GM18520 (cell line): ENCODE data around the gene FSD1L.
"Not testable (repeated sequence)": the region's sequence is repeated elsewhere in the genome, so short reads cannot be mapped to it uniquely, and the experiment has no call there.

Source experiments
- ATAC-seq: cut with Tn5 transposase; IDR thresholded peaks from one replicate; pipeline ENCODE4 v1.9.1; 2021; ENCODE audit not compliant: unreplicated experiment

Gene FSD1L

GRCh38 chr9:105483618-105484017, 35.8 kb downstream of the FSD1L start:
- no peak for ATAC-seq

- ATAC-seq = no peak
These were observed 36.4 kb downstream of the FSD1L start for GRCh38 chr9:105484226-105484625.

GRCh38 chr9:105485131-105485530, 37.3 kb downstream of the FSD1L start:
- no peak for ATAC-seq

- no peak for ATAC-seq
These were observed 49.0 kb downstream of the FSD1L start for GRCh38 chr9:105496826-105497225.

- ATAC-seq = no peak
These were observed 49.9 kb downstream of the FSD1L start for GRCh38 chr9:105497704-105498103.

- peak; percentile 74 for ATAC-seq
These were observed 52.4 kb downstream of the FSD1L start for GRCh38 chr9:105500108-105500766.

- ATAC-seq = no peak
These were observed 53.6 kb downstream of the FSD1L start for GRCh38 chr9:105501414-105501813.

GRCh38 chr9:105502276-105502675, 54.4 kb downstream of the FSD1L start:
- ATAC-seq = no peak

- ATAC-seq = no peak
These were observed 56.0 kb downstream of the FSD1L start for GRCh38 chr9:105503881-105504280.

- ATAC-seq = no peak
These were observed 59.4 kb downstream of the FSD1L start for GRCh38 chr9:105507096-105507790.

- no peak for ATAC-seq
These were observed 60.7 kb downstream of the FSD1L start for GRCh38 chr9:105508530-105508929.

GRCh38 chr9:105510024-105510423, 62.2 kb downstream of the FSD1L start:
- peak; percentile 52 for ATAC-seq

- no peak for ATAC-seq
These were observed 63.6 kb downstream of the FSD1L start for GRCh38 chr9:105511446-105511845.

GRCh38 chr9:105515811-105516413, 68.1 kb downstream of the FSD1L start:
- ATAC-seq = no peak

- ATAC-seq = not testable (repeated sequence)
These were observed 72.0 kb downstream of the FSD1L start for GRCh38 chr9:105519710-105520369.

GRCh38 chr9:105520992-105521391, 73.2 kb downstream of the FSD1L start:
- ATAC-seq = not testable (repeated sequence)

GRCh38 chr9:105522618-105523385, 75.0 kb downstream of the FSD1L start:
- ATAC-seq = peak; percentile 73

- ATAC-seq = no peak
These were observed 83.7 kb downstream of the FSD1L start for GRCh38 chr9:105531530-105531929.

- peak; percentile 81 for ATAC-seq
These were observed 88.3 kb downstream of the FSD1L start for GRCh38 chr9:105535920-105536668.

GRCh38 chr9:105539452-105539851, 91.6 kb downstream of the FSD1L start:
- no peak for ATAC-seq
